ENCODE results near the gene VWA3B.

DNA sequence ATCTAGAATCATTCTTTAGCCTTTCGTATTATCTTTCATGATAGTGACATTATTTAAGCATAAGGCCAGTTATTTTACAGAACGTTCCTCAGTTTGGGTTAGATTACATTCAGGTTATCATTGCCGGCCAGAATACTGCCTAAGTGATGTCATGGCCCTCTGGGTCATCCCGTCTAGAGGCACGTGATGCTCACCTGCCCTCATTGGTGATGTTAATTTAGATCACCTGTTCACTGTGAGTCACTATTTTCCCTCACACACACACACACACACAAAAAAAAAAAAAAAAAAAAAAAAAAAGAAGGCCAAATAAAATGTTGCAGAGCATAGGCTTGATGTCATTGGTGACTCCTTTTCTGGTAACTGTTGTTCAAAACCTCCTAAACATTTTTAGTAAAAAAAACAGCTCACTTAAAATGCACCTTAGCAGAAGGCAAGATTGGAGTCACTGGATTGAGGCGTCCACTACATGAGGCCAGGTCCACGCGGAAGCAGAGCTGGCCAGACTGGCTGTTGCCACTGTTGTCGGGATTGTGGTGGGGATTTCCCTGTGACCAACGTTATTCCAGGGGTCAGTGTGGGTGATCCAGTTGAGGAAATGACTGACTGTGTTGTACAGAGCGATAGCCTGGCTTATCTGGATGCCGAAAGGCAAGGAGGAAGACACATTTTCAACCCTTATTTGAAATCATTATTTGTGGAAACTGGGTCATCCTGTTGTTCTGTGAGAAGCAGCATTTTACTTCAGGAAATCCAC is 207.1 kb downstream of the VWA3B start:
- TF ChIP-seq, protein P1, sequence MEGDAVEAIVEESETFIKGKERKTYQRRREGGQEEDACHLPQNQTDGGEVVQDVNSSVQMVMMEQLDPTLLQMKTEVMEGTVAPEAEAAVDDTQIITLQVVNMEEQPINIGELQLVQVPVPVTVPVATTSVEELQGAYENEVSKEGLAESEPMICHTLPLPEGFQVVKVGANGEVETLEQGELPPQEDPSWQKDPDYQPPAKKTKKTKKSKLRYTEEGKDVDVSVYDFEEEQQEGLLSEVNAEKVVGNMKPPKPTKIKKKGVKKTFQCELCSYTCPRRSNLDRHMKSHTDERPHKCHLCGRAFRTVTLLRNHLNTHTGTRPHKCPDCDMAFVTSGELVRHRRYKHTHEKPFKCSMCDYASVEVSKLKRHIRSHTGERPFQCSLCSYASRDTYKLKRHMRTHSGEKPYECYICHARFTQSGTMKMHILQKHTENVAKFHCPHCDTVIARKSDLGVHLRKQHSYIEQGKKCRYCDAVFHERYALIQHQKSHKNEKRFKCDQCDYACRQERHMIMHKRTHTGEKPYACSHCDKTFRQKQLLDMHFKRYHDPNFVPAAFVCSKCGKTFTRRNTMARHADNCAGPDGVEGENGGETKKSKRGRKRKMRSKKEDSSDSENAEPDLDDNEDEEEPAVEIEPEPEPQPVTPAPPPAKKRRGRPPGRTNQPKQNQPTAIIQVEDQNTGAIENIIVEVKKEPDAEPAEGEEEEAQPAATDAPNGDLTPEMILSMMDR (IDR thresholded peaks at IDR 0.05; ENCODE audit: insufficient read depth, low read length, poor library complexity, severe bottlenecking) = no peak
- no peak for TF ChIP-seq EZH2phosphoT487 (conservative IDR thresholded peaks at IDR 0.05; ENCODE audit: low read length)
